ENCODE results near the gene CRELD2. TPM values are rescaled to one million over a fixed set of nuclear protein-coding genes. Genes with fewer than 3 reads are reported as not detected.

CRELD2 gene
- total and polyA plus RNA-seq, 2 of the 4 experiments (the other 2 are of a cell fraction), result 36.2 to 70.7 TPM

- H3K18ac ChIP-seq (ENCODE audit: low read depth, low read length), result no peak overlapping the region
- peak overlapping the region; percentile 28 for H2AK9ac ChIP-seq (replicated peaks; ENCODE audit: low read depth, low read length, poor library complexity)
- H3K9me1 ChIP-seq (ENCODE audit: insufficient read depth, low read length), result peaks cover 14% of the 10 kb centered on the region
- no peaks in the 10 kb centered on the region for H3K4me1 ChIP-seq (ENCODE audit: control insufficient read depth, insufficient read depth, low read length)
- no peak overlapping the region for H3K9ac ChIP-seq (ENCODE audit: low read depth, low read length)
- intact Hi-C loops (cut with micrococcal nuclease) (no loop called here), dilution Hi-C loops (cut with HindIII; ENCODE audit: low sequenced_read_pairs, unreplicated experiment) (no loop called here), in situ Hi-C loops (cut with MboI; ENCODE audit: low sequenced_read_pairs) (no loop called here)
- no peak overlapping the region for H2BK20ac ChIP-seq (ENCODE audit: low read depth, low read length)
- no peak overlapping the region for H2AK5ac ChIP-seq (ENCODE audit: low read depth, low read length)
- ATAC-seq (ENCODE audit: low read depth) (no peak), DNase-seq (no peak)
- H4K91ac ChIP-seq (ENCODE audit: insufficient read depth, low read depth, low read length), result no peak overlapping the region
- no peak overlapping the region for H2BK120ac ChIP-seq (ENCODE audit: low read depth, low read length)
- no peaks in the 10 kb centered on the region for H3K27me3 ChIP-seq (ENCODE audit: control insufficient read depth, insufficient read depth, low read length)
- no peak overlapping the region for H2BK5ac ChIP-seq (ENCODE audit: low read depth, low read length, poor library complexity, severe bottlenecking)
- TF ChIP-seq ELK1 (IDR thresholded peaks at IDR 0.05; ENCODE audit: borderline replicate concordance, low read depth, low read length), result no peak
- no peak for TF ChIP-seq MAZ (IDR thresholded peaks at IDR 0.05; ENCODE audit: borderline replicate concordance, low read depth, low read length)
- TF ChIP-seq FOS (IDR thresholded peaks at IDR 0.05; ENCODE audit: low read depth, low read length), result no peak
- TF ChIP-seq CTCF (conservative IDR thresholded peaks at IDR 0.05; ENCODE audit: low read depth, low read length), result no peak
- no peak for TF ChIP-seq NFE2L2 (IDR thresholded peaks at IDR 0.05; ENCODE audit: low read depth, low read length)
- TF ChIP-seq BHLHE40 (IDR thresholded peaks at IDR 0.05; ENCODE audit: low read depth, low read length), result no peak
- TF ChIP-seq RFX5 (IDR thresholded peaks at IDR 0.05; ENCODE audit: low read depth, low read length), result no peak
- no peak for TF ChIP-seq CEBPB (IDR thresholded peaks at IDR 0.05; ENCODE audit: low read depth, low read length)
- TF ChIP-seq MXI1 (IDR thresholded peaks at IDR 0.05; ENCODE audit: borderline replicate concordance, low read depth, low read length), result no peak
- no peak for TF ChIP-seq SMC3 (IDR thresholded peaks at IDR 0.05; ENCODE audit: low read depth, low read length)
- no peak for TF ChIP-seq POLR2A (IDR thresholded peaks at IDR 0.05; ENCODE audit: low read depth, low read length)
- TF ChIP-seq RCOR1 (IDR thresholded peaks at IDR 0.05; ENCODE audit: insufficient replicate concordance, low read length), result no peak
- no peak for TF ChIP-seq CHD1 (IDR thresholded peaks at IDR 0.05; ENCODE audit: low read depth, low read length)
- TF ChIP-seq USF2 (IDR thresholded peaks at IDR 0.05; ENCODE audit: low read depth, low read length), result no peak
- no peak for TF ChIP-seq MAFK (IDR thresholded peaks at IDR 0.05; ENCODE audit: low read depth, low read length)
- no peak for TF ChIP-seq RAD21 (IDR thresholded peaks at IDR 0.05; ENCODE audit: low read length)
- peaks cover 32% of the 10 kb centered on the region for H3K36me3 ChIP-seq (ENCODE audit: control insufficient read depth, insufficient read depth, low read length)
- no peak overlapping the region for H2BK15ac ChIP-seq (ENCODE audit: low read depth, low read length)
- peaks cover 18% of the 10 kb centered on the region for H4K20me1 ChIP-seq (ENCODE audit: insufficient read depth, low read length)
- CTCF ChIA-PET, result no interaction called here
- no peaks in the 10 kb centered on the region; the same call in 1 of the 2 replicates for H3K9me3 ChIP-seq (ENCODE audit: control insufficient read depth, insufficient read depth, low read length)
- no peak overlapping the region for H3K4me2 ChIP-seq (ENCODE audit: low read depth, low read length)
- BruUV-seq (replicated peaks), result no TSS peak
- H3K56ac ChIP-seq (ENCODE audit: extremely low read depth, insufficient read depth, low read length), result no peak overlapping the region
- POLR2A ChIA-PET (ENCODE audit: unreplicated experiment), result no interaction called here
- no peak overlapping the region for H3K27ac ChIP-seq (ENCODE audit: insufficient read depth, low read length)
- WGBS, 2 experiments (ENCODE audit: extremely low coverage in 2 of 2, insufficient read length in 1 of 2), result no CpG with 5 or more reads among the region's 6 CpGs
- H3K4ac ChIP-seq (ENCODE audit: low read depth, low read length), result no peak overlapping the region
- H3K23ac ChIP-seq (ENCODE audit: low read depth, low read length), result no peak overlapping the region
- no peak overlapping the region for H4K8ac ChIP-seq (ENCODE audit: low read depth in 2 of 2, low read length in 2 of 2)
- H3K4me3 ChIP-seq (ENCODE audit: insufficient read depth, low read depth, low read length), result no peak overlapping the region
- no peak overlapping the region for H4K5ac ChIP-seq (ENCODE audit: low read depth, low read length)
- H3K79me1 ChIP-seq (ENCODE audit: low read depth in 1 of 2, low read length in 2 of 2), result peaks cover 4 to 28% of the 10 kb centered on the region in 2 experiments; a peak in 2 of 4 replicates
- H2AFZ ChIP-seq (replicated peaks; ENCODE audit: low read length, poor library complexity), result no peak overlapping the region
- no peak overlapping the region for H3K14ac ChIP-seq (replicated peaks; ENCODE audit: low read depth, low read length)
Observed at GRCh38 chr22:49899530-49899929, 18.9 kb upstream of the CRELD2 start.

Measured in IMR-90 (cell line).